Measurements from ENCODE around the gene HTR3B.
"Not testable (repeated sequence)": the region's sequence is repeated elsewhere in the genome, so short reads cannot be mapped to it uniquely, and the experiment has no call there.

Gene HTR3B

GRCh38 chr11:113932788-113933187 lies 28.2 kb downstream of the HTR3B start:
- Histone ChIP-seq H3K4me3 (ENCODE audit: low read length) (no peak overlapping the region), H3K4me1 (ENCODE audit: control insufficient read depth, low read length) (no peaks in the 10 kb centered on the region), H3K27me3 (ENCODE audit: control insufficient read depth, low read length) (no peaks in the 10 kb centered on the region), H3K9me3 (ENCODE audit: control insufficient read depth, insufficient read depth, low read length) (no peaks in the 10 kb centered on the region), H4K20me1 (ENCODE audit: control insufficient read depth, insufficient read depth, low read depth, low read length) (no peaks in the 10 kb centered on the region), H3K79me2 (ENCODE audit: control insufficient read depth, low read length) (no peaks in the 10 kb centered on the region), H3K36me3 (ENCODE audit: control insufficient read depth, low read length) (no peaks in the 10 kb centered on the region), H3K4me2 (ENCODE audit: low read length) (no peak overlapping the region), H3K27ac (ENCODE audit: low read depth, low read length) (no peak overlapping the region), H3K9me2 (replicated peaks; ENCODE audit: control insufficient read depth, low read length) (no peaks in the 10 kb centered on the region), H3F3A (ENCODE audit: control insufficient read depth, insufficient read depth) (no peaks in the 10 kb centered on the region)
- TF ChIP-seq EZH2phosphoT487 (IDR thresholded peaks at IDR 0.05; ENCODE audit: borderline replicate concordance, low read length) (no peak), CTCF (IDR thresholded peaks at IDR 0.05; ENCODE audit: low read depth, low read length, poor library complexity, severe bottlenecking) (no peak)

GRCh38 chr11:113934193-113934592 lies 29.6 kb downstream of the HTR3B start:
- not testable (repeated sequence) for H3K9me2 ChIP-seq (replicated peaks; ENCODE audit: control insufficient read depth, low read length); H3K27me3 ChIP-seq (ENCODE audit: control insufficient read depth, low read length); H3F3A ChIP-seq (ENCODE audit: control insufficient read depth, insufficient read depth)

GRCh38 chr11:113934761-113935160 lies 30.2 kb downstream of the HTR3B start:
- Histone ChIP-seq H3K9me2 (replicated peaks; ENCODE audit: control insufficient read depth, low read length) (no peaks in the 10 kb centered on the region), H3K36me3 (ENCODE audit: control insufficient read depth, low read length) (no peaks in the 10 kb centered on the region), H3K27ac (ENCODE audit: low read depth, low read length) (no peak overlapping the region), H3K27me3 (ENCODE audit: control insufficient read depth, low read length) (no peaks in the 10 kb centered on the region), H3K4me1 (ENCODE audit: control insufficient read depth, low read length) (no peaks in the 10 kb centered on the region), H3K9me3 (ENCODE audit: control insufficient read depth, insufficient read depth, low read length) (no peaks in the 10 kb centered on the region), H4K20me1 (ENCODE audit: control insufficient read depth, insufficient read depth, low read depth, low read length) (no peaks in the 10 kb centered on the region), H3K4me3 (ENCODE audit: low read length) (no peak overlapping the region), H3K79me2 (ENCODE audit: control insufficient read depth, low read length) (no peaks in the 10 kb centered on the region), H3F3A (ENCODE audit: control insufficient read depth, insufficient read depth) (no peaks in the 10 kb centered on the region), H3K4me2 (ENCODE audit: low read length) (no peak overlapping the region)
- TF ChIP-seq EZH2phosphoT487 (IDR thresholded peaks at IDR 0.05; ENCODE audit: borderline replicate concordance, low read length) (no peak), CTCF (IDR thresholded peaks at IDR 0.05; ENCODE audit: low read depth, low read length, poor library complexity, severe bottlenecking) (no peak)

More at GRCh38 chr11:113934193-113934592, 29.6 kb downstream of the HTR3B start:
- not testable (repeated sequence) for H3K4me3 ChIP-seq (ENCODE audit: low read length); H3K9me3 ChIP-seq (ENCODE audit: control insufficient read depth, insufficient read depth, low read length); H3K36me3 ChIP-seq (ENCODE audit: control insufficient read depth, low read length); H3K27ac ChIP-seq (ENCODE audit: low read depth, low read length); H3K79me2 ChIP-seq (ENCODE audit: control insufficient read depth, low read length); H3K4me2 ChIP-seq (ENCODE audit: low read length); H4K20me1 ChIP-seq (ENCODE audit: control insufficient read depth, insufficient read depth, low read depth, low read length); H3K4me1 ChIP-seq (ENCODE audit: control insufficient read depth, low read length)

- Histone ChIP-seq H3K36me3 (ENCODE audit: control insufficient read depth, low read length) (no peaks in the 10 kb centered on the region), H3K9me2 (replicated peaks; ENCODE audit: control insufficient read depth, low read length) (no peaks in the 10 kb centered on the region), H3K4me1 (ENCODE audit: control insufficient read depth, low read length) (no peaks in the 10 kb centered on the region), H3K4me2 (ENCODE audit: low read length) (no peak overlapping the region), H3K4me3 (ENCODE audit: low read length) (no peak overlapping the region), H3K27me3 (ENCODE audit: control insufficient read depth, low read length) (no peaks in the 10 kb centered on the region), H3K9me3 (ENCODE audit: control insufficient read depth, insufficient read depth, low read length) (no peaks in the 10 kb centered on the region), H3F3A (ENCODE audit: control insufficient read depth, insufficient read depth) (no peaks in the 10 kb centered on the region), H3K27ac (ENCODE audit: low read depth, low read length) (no peak overlapping the region), H3K79me2 (ENCODE audit: control insufficient read depth, low read length) (no peaks in the 10 kb centered on the region), H4K20me1 (ENCODE audit: control insufficient read depth, insufficient read depth, low read depth, low read length) (no peaks in the 10 kb centered on the region)
- no peak for TF ChIP-seq EZH2phosphoT487 (IDR thresholded peaks at IDR 0.05; ENCODE audit: borderline replicate concordance, low read length)
- no peak for TF ChIP-seq CTCF (IDR thresholded peaks at IDR 0.05; ENCODE audit: low read depth, low read length, poor library complexity, severe bottlenecking)
These were observed 31.3 kb downstream of the HTR3B start for GRCh38 chr11:113935858-113936257.

Data from DOHH2 (cell line).